Measurements from ENCODE around the gene CLCN6.

CLCN6 gene

GRCh38 chr1:11781297-11781696, 24.7 kb upstream of the CLCN6 start:
- no peaks in the 10 kb centered on the region for H3K36me3 Mint-ChIP-seq (ENCODE audit: low read depth)
- H3K27me3 Mint-ChIP-seq (ENCODE audit: low read depth), result peaks cover 4% of the 10 kb centered on the region
- no peak for TF ChIP-seq CTCF (IDR thresholded peaks at IDR 0.05; ENCODE audit: unreplicated experiment in 3 of 3)
- peaks cover 4% of the 10 kb centered on the region for H3K4me1 Mint-ChIP-seq
- H3K9me3 Mint-ChIP-seq, result no peaks in the 10 kb centered on the region
- no peak overlapping the region for H3K4me3 Mint-ChIP-seq
- no peak overlapping the region for H3K27ac Mint-ChIP-seq

GRCh38 chr1:11782127-11782708, 23.8 kb upstream of the CLCN6 start:
- H3K4me1 Mint-ChIP-seq, result peaks cover 13% of the 10 kb centered on the region
- H3K27ac Mint-ChIP-seq, result no peak overlapping the region
- no peaks in the 10 kb centered on the region for H3K9me3 Mint-ChIP-seq
- TF ChIP-seq CTCF (IDR thresholded peaks at IDR 0.05; ENCODE audit: unreplicated experiment in 3 of 3), result no peak
- H3K4me3 Mint-ChIP-seq, result no peak overlapping the region
- no peaks in the 10 kb centered on the region for H3K36me3 Mint-ChIP-seq (ENCODE audit: low read depth)
- H3K27me3 Mint-ChIP-seq (ENCODE audit: low read depth), result peaks cover under 1% of the 10 kb centered on the region

GRCh38 chr1:11783556-11783955, 22.4 kb upstream of the CLCN6 start:
- H3K27ac Mint-ChIP-seq, result no peak overlapping the region
- no peaks in the 10 kb centered on the region for H3K27me3 Mint-ChIP-seq (ENCODE audit: low read depth)
- H3K36me3 Mint-ChIP-seq (ENCODE audit: low read depth), result no peaks in the 10 kb centered on the region
- H3K4me1 Mint-ChIP-seq, result peaks cover 19% of the 10 kb centered on the region
- H3K4me3 Mint-ChIP-seq, result no peak overlapping the region
- H3K9me3 Mint-ChIP-seq, result no peaks in the 10 kb centered on the region
- TF ChIP-seq CTCF (IDR thresholded peaks at IDR 0.05; ENCODE audit: unreplicated experiment in 3 of 3), result no peak

- H3K9me3 Mint-ChIP-seq, result no peaks in the 10 kb centered on the region
- H3K4me3 Mint-ChIP-seq, result no peak overlapping the region
- no peaks in the 10 kb centered on the region for H3K27me3 Mint-ChIP-seq (ENCODE audit: low read depth)
- H3K4me1 Mint-ChIP-seq, result peaks cover 21% of the 10 kb centered on the region
- no peak for TF ChIP-seq CTCF (IDR thresholded peaks at IDR 0.05; ENCODE audit: unreplicated experiment in 3 of 3)
- no peak overlapping the region for H3K27ac Mint-ChIP-seq
- no peaks in the 10 kb centered on the region for H3K36me3 Mint-ChIP-seq (ENCODE audit: low read depth)
These were observed 21.6 kb upstream of the CLCN6 start for GRCh38 chr1:11784256-11784992.

GRCh38 chr1:11784993-11785769, 20.8 kb upstream of the CLCN6 start:
- H3K4me1 Mint-ChIP-seq, result peaks cover 26% of the 10 kb centered on the region
- no peaks in the 10 kb centered on the region for H3K27me3 Mint-ChIP-seq (ENCODE audit: low read depth)
- H3K27ac Mint-ChIP-seq, result no peak overlapping the region
- peak; percentile 67 to 78 (median 74) for TF ChIP-seq CTCF (IDR thresholded peaks at IDR 0.05; ENCODE audit: unreplicated experiment in 3 of 3)
- peak overlapping the region in 2 of 3 experiments; percentile 42 to 60 for H3K4me3 Mint-ChIP-seq
- no peaks in the 10 kb centered on the region for H3K9me3 Mint-ChIP-seq
- no peaks in the 10 kb centered on the region for H3K36me3 Mint-ChIP-seq (ENCODE audit: low read depth)
